ENCODE data around the gene LDHAL6B.

- TF ChIP-seq, protein P1, sequence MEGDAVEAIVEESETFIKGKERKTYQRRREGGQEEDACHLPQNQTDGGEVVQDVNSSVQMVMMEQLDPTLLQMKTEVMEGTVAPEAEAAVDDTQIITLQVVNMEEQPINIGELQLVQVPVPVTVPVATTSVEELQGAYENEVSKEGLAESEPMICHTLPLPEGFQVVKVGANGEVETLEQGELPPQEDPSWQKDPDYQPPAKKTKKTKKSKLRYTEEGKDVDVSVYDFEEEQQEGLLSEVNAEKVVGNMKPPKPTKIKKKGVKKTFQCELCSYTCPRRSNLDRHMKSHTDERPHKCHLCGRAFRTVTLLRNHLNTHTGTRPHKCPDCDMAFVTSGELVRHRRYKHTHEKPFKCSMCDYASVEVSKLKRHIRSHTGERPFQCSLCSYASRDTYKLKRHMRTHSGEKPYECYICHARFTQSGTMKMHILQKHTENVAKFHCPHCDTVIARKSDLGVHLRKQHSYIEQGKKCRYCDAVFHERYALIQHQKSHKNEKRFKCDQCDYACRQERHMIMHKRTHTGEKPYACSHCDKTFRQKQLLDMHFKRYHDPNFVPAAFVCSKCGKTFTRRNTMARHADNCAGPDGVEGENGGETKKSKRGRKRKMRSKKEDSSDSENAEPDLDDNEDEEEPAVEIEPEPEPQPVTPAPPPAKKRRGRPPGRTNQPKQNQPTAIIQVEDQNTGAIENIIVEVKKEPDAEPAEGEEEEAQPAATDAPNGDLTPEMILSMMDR (IDR thresholded peaks at IDR 0.05) = no peak
- TF ChIP-seq POLR2AphosphoS5 (IDR thresholded peaks at IDR 0.05) = no peak
- TF ChIP-seq POLR2A (IDR thresholded peaks at IDR 0.05) = no peak
Observed at GRCh38 chr15:59169251-59169708, 37.4 kb upstream of the LDHAL6B start.

All from stomach (tissue), 4 donors.